DMS 273 treated with DMSO at 0.1 percent for 48 hours (cell line): Measurements from ENCODE around the gene DRD4.

ENCODE experiments used
- DNase-seq: peaks from one replicate; lab custom pipeline; 2025; lab: John Stamatoyannopoulos, UW

DRD4 gene

DNA sequence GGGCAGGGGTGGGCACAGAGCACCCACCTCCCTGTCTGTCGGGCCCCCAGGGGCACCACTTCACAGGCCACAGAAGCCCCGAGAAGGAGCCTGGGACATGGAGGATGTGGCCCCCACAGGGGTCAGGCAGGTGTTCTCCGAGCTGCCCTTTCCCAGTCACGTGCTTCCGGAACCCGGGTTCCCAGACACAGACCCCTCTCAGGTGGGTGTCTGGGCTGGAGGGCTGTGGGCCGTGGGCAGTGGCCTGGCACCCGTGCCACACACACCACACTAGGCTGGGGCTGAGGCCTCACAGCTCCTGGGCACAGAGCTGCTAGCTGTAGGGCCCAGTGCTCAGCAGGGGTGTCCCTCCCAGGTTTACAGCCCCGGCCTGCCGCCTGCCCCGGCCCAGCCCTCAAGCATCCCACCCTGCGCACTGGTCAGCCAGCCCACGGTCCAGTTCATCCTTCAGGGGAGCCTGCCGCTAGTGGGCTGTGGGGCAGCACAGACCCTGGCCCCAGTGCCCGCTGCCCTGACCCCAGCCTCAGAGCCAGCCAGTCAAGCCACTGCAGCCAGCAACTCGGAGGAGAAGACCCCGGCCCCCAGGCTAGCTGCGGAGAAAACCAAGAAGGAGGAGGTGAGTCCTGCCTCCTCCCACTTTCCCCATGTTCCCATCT, 26.8 kb upstream of the DRD4 start:
- no peak for DNase-seq

DNA sequence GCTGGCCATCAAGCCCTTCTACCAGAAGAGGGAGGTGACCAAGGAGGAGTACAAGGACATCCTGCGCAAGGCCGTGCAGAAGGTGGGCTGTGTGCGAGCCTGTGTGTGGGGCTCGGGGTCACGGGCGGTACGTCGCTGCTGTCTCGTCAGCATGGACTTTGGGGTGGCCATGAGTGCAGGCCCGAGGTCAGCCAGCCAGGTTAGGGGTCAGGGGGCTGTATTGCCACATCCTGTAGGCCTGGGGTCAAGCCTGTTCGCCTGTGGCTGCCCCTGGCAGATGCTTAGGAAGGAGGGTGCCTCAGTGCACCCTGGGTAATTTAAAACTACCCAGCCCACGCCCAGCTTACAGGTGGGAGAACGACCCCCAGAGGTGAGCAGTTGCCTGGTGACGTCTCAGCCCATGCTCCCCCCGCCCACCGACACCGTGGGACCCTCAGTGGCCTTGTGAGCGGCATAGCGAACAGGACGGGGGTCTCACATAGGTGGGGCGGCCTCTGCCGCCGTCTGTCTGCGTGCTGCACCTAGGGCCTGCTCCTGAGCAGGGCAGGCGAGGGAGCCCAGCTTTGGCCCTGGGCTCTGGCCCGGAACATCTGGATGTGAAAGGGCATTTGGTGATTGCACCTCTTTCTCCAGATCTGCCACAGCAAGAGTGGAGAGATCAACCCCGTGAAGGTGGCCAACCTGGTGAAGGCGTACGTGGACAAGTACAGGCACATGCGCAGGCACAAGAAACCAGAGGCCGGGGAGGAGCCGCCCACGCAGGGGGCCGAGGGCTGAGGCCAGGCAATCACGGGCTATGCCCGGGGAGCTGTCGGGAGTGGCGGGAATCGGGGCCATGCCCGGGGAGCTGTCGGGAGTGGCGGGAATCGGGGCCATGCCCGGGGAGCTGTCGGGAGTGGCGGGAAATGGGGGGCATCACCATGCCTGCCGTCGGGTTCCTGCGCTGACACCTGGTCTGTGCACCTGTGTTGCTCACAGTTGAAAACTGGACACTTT, 25.8 kb upstream of the DRD4 start:
- no peak for DNase-seq

DNA sequence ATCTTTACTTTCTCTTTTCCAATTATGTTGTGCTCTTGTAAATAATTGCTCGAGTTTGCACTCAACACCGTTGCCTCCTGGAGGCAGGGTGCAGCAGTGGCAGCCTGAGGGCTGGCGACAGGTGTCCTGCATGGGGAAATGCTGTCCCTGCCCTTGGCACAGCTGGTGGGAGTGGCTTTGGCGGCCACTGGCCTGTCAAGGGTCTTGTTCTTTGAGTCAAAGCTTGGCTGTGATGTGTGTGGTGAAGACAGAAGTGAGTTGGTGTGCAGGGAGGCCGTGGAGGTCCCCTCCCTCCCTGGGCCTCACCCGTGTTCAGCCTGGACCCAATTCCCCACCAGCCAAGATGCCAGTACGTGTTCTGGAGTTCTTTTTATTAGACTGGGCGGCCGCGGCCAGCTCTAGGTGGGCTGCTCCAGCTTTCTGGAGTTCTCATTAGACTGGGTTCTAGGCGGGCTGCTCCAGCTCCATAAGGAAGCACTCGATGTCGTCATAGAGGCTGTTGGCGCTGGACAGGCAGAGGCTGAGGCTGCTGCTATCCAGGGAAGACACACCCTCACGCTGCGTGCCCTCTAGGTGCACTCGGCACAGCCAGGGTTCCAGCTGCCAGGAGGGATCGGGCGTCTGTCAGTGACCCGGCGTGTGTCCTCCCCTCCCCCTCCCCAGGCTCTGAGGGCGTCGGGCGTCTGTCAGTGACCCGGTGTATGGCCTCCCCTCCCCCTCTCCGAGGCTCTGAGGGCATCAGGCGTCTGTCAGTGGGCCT, 24.7 kb upstream of the DRD4 start:
- no peak for DNase-seq

DNA sequence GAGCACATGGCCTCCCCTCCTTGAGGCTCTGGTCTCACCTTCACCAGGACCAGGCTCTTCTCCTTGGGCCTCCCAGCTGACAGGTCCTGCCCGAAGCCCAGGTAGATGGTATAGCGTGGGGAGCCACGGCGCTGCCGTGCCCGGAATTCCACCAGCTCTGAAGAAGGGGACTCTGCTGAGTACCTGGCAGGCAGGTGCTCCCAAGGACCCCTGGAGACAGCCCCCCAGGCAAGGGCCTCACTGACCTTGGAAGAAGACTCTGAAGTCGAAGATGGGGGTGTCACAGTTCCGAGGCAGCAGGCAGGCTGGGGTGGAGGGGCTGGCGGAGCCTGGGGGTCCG, 24.1 kb upstream of the DRD4 start:
- no peak for DNase-seq

DNA sequence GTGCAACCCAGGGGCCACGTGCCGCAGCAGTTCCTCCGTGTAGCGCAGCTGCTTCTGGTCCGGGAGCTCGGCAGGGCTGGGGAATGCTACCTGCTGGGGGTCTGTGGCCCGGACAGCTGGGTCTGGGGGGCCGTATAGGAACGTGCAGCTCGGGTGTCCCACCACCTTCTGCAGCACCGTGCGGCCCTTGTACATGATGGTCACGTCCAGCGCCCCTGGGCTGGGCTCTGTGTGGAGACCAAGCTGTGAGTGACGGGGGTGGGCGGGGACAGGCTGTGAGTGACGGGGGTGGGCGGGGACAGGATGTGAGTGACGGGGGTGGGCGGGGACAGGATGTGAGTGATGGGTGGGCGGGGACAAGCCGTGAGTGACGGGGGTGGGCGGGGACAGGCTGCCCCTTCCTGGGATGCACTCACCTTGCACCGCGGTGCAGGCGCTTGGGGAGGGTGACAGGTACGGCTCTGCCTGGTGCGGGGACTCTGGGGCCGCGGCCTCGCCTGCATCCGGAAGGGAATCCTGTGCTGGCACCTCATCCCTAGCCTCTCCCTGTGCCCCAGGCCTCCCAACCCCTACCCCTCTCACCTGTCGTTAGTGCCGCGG, 23.6 kb upstream of the DRD4 start:
- DNase-seq = no peak

DNA sequence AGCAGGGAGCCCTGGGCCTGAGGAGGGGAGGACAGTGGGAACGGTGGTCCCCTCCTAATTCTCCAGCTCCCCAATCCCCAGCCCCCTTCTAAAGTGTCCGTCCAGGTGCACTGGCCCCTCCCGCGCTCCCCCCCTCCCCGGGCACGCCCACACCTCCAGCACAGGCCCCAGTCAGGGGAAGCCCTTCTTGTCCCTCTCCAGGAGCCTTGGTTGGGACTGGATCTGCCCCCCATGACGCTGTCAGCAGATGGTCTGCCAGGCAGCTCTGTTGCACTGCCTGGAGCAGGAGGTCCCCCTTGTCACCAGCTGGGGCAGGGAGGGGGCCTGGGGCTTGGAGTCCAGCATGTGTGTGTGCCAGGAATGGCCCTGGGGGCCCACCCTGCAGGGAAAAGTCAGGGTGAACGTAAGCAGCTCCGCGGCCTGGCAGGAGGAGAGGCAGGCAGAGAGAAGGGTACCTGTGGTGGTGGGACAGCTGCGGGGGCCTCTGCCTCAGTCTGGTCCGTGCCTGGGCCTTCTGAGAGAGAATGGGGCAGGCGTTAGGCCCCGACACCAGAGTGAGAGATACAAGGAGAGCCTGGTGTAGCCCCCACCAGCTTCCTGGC, 22.9 kb upstream of the DRD4 start:
- no peak for DNase-seq

DNA sequence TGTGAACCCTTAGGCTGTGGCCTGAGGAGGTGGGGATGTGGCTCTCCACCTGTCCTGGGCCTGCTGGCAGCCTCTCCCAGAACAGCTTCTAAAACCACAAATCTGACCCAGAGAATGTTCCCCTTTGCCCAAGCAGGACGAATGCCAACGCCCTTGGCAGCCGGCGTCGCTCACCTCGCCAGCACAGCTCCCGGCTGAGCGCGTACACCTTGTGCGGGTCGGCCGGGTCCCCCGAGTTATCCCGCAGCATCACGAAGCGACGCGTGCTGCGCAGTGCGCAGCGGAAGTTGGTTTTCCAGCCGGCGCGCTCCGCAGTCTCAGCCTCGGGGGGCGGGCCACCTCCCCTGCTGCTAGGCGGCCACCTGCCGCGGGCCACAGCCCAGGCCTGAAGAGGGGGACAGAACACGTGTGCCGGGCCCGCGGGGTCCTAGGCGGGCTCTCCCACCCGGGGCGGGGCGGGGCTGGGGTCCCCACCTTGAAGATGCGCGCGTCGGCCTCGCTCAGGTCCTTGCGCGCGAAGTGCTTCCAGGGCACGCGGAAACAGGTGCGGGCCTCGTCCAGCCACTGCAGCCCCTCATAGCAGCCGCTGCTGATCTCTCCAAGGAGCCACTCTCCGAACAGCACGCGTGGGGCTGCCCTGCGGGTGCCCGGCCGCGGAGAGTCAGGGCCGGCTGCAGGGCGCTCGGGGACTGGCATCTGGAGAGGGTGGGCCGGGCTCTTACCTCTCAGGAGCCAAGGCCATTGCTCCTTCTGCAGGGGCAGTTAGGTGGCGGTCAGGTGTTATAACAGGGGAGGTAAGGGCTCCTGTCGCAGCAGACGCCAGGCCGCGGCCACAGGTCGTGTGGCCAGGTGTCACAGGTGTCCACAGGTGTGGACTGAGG, 22.2 kb upstream of the DRD4 start:
- no peak for DNase-seq

DNA sequence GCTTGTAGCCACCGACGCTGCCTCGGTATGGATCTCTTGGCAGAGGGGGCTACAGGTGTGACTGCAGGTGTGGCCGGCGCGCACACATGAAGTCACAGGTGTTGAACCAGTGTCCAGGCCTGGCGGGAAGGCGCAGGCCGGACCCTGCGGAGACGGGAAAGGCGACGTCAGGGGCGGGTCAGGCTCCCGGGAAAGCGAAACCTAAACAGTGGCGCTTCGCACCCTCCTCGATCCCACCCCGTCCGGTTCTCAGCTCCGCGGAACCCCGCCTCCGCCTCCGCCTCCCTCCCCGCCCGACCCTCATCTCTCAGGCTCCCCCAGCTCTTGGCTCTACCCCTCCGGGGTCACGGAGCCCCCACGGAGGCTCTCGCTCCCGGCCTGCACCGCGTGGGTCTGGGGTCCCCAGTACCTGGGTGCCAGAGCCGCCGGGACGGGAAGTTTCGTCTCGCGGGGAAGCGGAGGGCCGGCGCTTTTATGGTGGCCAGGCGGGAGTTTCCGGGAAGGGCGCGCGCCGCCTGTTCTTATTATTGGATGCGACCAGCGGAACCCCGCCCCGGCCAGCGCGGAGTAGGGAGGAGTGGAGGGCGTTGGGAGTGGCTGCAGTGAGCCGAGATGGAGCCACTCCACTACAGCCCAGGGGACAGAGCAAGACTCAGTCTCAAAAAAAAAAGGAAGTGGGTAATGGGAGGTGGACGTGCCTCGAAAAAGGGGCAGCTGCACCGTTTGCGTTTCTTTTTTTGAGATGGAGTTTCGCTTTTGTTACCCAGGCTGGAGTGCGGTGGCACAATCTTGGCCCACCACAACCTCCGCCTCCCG, 21.4 kb upstream of the DRD4 start, which contains the start of gene IRF7:
TSS of gene IRF7 (minus strand) at position 447 of the 816 bp plus-strand sequence. CDS start 586 bp downstream, outside the sequence.
- DNase-seq = no peak

DNA sequence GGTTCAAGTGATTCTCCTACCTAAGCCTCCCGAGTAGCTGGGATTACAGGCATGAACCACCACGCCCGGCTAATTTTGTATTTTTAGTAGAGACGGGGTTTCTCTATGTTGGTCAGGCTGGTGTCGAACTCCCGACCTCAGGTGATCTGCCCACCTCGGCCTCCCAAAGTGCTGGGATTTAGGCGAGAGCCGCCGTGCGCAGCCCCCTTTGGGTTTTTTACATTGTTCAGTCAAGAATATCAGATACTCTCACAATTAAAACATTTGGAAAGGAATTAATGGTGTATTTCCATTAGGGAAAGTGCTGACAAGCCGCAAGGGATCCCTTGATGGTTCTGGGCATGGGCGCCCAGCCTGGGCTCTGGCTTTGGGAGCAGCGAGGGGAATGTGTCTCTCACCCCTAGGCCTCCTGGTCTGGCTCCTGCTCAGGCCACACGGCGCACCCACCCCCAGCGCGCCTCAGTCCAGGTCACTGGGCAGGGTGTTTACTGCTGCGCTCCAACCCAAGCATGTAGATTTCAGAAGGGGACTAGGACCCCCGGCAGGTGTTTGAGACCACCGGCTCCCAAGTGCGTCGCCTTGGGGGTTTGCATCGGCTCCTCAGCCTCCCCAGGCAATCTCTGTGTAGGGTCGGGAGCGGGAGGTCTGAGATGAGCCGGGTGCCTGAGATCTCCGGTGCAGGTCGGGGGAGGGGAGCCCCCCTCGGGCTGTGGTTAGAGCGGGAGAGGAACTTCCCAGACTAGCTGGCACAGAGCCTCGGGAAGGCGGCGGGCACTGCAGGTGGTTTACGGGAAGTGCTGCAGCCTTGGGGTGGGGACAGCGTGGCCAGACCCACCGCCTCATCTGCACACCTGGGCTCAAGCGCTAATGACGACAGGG, 20.5 kb upstream of the DRD4 start:
- DNase-seq = no peak

DNA sequence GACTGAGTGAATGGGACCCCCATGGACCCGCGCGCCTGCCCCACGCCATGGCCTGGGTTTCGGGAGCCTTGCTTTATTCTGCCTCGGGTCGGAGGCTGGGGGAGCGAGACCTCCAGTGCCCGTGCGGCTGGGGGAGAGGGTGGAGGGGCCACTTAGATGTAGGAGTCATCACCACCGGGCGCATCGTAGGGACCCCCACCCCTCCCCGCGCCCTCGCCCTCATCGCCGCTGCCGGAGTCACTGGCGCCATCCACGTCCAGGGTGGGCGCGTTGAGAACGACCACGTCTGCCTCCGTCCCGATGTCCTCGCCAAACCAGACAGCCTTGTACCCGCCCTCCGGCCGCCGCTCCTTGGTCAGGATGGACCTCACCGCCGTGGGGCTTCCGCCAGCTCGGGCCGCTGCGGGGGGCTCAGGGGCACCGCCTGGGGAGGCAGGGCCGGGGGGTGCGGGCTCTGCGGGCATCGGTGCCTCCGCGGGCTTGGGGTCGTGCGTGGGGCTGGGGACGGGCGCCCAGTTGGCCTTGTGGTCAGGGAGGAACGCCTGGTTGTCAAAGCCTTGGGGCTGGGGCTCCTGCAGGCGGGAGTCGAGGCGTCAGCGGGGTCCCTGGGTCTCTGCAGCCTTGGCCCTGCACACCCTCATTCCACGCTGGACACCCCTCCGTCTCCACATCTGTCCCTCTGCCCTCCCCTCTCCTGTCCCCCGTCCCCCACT, 19.7 kb upstream of the DRD4 start:
- no peak for DNase-seq

DNA sequence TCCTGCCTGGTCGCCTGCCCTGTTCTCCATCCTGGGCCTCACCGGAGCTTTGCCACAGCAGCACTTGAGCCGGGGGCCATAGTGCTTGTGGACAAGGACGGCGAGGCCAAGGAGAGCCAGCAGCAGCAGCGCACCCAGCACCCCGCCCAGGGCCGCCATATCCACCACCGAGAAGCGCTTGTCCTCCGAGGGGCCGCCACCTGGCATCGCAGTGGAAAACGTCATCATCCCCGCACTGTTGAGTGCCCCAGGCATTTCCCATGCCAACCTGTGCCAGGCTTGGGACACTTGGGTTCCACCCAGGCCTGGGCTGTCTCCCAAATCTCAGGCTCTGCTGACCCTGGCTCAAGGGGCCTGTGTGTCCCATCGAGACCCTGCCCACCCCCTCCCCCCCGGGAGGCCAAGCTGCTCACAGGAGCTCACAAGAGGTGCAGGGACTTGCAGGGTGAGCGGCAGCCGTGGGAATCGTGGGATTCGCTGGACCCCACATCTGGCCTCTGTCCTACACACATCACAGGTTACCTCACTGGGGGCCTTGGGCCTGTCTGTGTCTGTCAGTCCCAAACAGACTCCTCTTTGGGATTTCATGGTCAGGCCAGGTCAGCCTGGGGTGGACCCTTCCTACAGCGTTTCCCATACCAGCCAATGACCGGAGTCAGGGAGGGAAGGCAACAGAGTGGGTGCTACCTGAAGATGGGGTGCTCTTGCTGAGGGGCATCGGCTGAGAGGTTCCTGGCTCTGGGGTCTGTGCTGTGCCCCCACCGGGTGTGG, 19.0 kb upstream of the DRD4 start:
- DNase-seq = no peak

DNA sequence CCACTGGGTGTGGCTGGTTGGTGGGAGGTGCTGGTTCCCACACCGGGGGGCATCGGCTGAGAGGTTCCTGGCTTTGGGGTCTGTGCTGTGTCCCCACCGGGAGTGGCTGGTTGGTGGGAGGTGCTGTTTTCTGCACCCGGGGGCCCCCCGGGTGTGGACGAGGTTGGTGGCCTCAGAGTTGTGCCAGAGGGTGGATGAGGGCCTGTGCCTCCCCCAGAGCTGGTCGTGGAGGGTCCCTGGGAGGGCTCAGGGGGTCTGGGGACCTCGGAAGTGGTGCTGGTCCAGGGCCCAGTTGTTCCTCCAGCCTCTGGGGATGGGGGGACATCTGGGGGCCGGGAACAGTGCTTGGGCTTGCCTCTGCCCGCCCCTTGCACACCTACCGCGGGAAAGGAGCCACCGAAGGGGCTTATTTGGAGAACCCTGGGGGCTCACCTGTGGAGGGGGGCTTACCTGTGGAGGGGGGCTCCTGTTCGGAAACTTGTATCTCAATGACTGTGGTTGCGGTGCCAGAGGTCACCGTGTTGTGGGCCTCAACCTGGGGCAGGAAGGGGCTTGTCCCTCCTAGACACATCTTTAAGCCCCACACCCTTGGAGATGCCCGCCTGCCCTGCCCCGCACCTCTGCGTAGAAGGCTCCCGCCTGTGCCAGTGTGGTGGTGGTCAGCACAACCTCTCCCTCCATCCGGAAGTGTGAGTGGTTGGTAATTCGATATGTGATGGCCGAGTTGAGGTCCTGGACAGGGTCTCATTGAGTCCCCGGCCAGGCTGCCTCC, 18.0 kb upstream of the DRD4 start:
- DNase-seq = no peak

DNA sequence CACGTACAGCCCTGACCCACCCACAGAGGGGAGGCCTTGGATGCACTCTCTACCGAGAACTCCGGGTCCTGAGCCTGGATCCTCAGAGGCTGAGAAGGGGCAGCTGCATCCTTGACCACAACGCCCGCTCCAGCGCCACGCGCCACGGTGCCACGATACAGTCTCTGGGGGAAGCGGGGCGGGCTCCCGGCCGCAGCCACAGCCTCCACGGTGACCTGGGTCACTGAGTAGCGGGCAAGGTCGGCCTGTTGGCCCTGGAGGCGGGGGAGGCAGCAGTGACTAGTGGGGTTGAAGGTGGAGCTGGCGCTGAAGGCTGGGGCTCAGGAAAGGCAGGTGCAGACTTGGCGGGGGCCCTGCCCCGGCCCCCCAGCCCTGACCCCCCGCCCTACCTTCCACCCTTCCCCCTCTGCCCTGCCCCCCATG, 17.4 kb upstream of the DRD4 start:
- no peak for DNase-seq

DNA sequence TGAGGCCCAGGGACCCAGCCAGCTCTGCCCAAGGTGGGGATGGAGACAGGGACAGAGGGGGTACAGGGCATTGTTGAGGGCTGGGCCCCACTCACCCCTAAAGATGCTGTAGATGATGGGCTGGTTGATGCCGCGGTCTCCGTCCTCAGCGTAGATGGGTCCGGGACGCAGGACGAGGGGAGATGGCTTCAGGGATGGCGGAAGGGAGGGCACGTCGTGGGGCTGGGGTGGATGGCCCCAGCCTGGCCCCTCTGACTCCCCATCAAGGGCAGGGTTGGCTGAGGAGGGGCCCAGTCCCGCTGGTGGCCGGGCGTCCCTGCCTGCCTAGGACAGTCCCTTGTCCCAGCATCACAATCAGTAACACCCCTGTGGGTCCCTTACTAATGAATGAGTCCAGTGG, 16.9 kb upstream of the DRD4 start:
- no peak for DNase-seq

DNA sequence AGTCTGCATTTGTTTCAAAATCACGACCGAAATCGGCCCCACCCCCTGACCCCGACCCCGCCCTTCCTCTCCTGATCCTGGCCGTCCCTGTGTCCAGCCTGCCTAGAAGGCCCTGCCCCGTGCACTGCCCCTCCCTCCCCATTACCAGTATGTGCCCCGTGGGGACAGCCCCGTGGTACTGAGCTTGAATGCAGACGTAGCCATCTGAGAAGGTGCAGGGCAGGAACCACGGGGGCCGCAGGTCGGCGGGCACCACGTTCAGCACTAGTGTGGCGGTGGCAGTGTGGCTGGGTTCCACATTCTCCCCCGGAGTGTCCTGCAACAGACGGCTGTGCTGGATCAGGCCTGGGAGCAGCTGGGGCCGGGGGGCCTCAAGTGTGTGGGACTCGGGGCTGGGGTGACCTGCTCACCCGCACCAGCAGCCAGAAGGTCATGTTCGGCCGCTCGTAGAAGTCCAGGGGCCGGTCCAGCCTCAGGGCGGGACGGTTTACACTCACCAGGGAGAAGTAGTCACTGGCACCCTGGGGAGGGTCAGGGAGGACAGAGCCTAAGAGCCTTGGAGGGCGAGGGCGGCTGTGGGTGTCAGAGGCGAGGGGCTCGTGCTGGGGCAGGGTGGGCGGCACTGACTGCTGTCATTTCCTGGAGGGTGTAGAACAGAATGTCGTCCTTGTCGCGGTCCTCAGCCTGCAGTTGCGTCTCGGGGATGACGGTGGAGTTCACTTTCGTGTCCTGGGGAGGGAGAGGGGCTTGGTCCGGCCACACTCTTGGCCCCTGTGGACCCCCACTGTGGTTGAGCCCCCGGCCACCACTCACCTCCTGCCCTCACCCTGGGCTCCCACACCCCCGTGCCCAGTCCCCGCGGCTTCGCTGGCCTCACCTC, 15.9 kb upstream of the DRD4 start:
- DNase-seq = no peak

DNA sequence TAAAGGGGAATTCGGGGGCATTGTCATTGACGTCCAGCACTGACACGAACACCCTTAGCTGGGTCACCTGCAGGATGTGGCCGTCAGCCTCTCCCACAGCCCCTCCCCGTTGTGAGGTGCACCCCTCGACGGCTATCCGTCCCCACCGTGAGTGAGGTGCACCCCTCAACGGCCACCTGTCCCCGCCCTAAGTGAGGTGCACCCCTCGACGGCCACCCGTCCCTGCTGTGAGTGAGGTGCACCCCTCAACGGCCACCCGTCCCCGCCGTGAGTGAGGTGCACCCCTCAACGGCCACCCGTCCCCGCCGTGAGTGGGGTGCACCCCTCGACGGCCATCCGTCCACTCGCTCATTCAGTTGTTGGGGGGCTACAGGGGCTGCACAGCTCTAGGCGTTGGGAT, 15.2 kb upstream of the DRD4 start:
- no peak for DNase-seq
